Measurements from ENCODE around the gene BCHE. TPM values are rescaled to one million over a fixed set of nuclear protein-coding genes. Genes with fewer than 3 reads are reported as not detected.

The BCHE gene
- total RNA-seq, 4 donors from 2014 or later = 4.5 to 6.8 (median 6.0) TPM

DNA sequence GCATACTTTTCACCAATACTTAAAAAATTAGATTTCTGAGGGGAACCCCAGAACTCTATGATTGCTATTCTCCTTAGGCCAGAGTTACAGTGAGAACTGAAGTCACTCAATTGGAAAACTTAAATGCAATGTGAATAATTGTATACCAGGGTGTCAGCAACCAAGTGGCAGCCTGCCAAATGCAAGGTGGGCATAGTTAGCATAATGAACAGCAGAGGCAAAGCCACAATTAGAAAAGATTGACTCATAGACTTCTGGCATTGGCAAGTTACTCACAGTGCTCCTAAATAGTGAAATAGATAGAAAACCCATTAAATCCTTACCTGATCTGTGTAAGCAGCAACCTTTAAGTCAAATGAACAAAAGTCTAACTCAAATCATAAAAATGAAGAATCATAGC, 94.9 kb downstream of the BCHE start:
- TF ChIP-seq POLR2A (IDR thresholded peaks at IDR 0.05) = no peak
- TF ChIP-seq, protein P1, sequence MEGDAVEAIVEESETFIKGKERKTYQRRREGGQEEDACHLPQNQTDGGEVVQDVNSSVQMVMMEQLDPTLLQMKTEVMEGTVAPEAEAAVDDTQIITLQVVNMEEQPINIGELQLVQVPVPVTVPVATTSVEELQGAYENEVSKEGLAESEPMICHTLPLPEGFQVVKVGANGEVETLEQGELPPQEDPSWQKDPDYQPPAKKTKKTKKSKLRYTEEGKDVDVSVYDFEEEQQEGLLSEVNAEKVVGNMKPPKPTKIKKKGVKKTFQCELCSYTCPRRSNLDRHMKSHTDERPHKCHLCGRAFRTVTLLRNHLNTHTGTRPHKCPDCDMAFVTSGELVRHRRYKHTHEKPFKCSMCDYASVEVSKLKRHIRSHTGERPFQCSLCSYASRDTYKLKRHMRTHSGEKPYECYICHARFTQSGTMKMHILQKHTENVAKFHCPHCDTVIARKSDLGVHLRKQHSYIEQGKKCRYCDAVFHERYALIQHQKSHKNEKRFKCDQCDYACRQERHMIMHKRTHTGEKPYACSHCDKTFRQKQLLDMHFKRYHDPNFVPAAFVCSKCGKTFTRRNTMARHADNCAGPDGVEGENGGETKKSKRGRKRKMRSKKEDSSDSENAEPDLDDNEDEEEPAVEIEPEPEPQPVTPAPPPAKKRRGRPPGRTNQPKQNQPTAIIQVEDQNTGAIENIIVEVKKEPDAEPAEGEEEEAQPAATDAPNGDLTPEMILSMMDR (IDR thresholded peaks at IDR 0.05) = no peak
- no peak overlapping the region for H3K4me3 ChIP-seq (ENCODE audit: low read depth, poor library complexity, severe bottlenecking)
- intact Hi-C loops (cut with DNase I; ENCODE audit: low total_unique reads) = no loop called here
- DNase-seq (ENCODE audit: low spot score in 2 of 2) = no peak

DNA sequence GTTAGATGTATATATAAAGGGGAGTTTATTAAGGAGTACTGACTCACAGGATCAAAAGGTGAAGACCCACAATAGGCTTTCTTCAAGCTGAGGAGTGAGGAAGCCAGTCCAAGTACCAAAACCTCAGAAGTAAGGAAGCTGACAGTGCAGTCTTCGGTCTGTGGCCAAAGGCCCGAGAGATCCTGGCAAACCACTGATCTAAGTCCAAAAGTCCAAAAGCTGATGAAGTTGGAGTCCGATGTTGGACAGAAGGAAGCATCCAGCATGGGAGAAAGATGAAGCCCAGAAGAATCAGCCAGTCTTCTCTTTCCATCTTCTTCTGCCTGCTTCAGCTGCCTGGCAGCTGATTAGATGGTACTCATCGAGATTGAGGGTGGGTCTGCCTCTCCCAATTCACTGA, 107.5 kb downstream of the BCHE start:
- WGBS, 2 donors = 70 to 72% methylated on average over 4 of the region's 4 CpGs
- no peak for DNase-seq (ENCODE audit: low spot score in 2 of 2)
- TF ChIP-seq, protein P1 (IDR thresholded peaks at IDR 0.05) = no peak
- TF ChIP-seq POLR2A (IDR thresholded peaks at IDR 0.05) = no peak
- intact Hi-C loops (cut with DNase I; ENCODE audit: low total_unique reads) = no loop called here
- no peak overlapping the region for H3K4me3 ChIP-seq (ENCODE audit: low read depth, poor library complexity, severe bottlenecking)

DNA sequence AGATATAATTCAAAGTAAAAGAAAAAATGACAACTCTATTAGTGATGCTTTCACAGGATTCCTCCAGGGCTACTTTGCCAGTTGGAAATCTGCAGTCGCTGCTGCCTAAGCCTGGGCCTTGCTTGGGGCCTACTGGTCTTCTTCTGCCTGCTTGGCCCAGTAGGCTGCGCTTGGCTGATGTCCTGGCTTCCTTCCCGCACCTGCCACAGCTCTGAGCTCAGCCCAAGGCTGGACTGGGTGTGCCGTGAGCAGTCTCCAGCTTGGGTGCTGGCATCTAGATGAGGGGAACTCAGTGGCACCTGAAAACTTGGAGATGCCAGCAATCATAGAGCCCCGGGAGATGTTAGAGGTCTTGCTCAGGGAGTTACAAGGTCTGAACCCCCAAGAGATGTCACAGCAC, 108.3 kb downstream of the BCHE start:
- H3K4me3 ChIP-seq (ENCODE audit: low read depth, poor library complexity, severe bottlenecking) = no peak overlapping the region
- intact Hi-C loops (cut with DNase I; ENCODE audit: low total_unique reads) = no loop called here
- DNase-seq (ENCODE audit: low spot score in 2 of 2) = no peak
- TF ChIP-seq, protein P1 (IDR thresholded peaks at IDR 0.05) = no peak
- no peak for TF ChIP-seq POLR2A (IDR thresholded peaks at IDR 0.05)
- WGBS, 2 donors = 66 to 68% methylated on average over 5 of the region's 5 CpGs

DNA sequence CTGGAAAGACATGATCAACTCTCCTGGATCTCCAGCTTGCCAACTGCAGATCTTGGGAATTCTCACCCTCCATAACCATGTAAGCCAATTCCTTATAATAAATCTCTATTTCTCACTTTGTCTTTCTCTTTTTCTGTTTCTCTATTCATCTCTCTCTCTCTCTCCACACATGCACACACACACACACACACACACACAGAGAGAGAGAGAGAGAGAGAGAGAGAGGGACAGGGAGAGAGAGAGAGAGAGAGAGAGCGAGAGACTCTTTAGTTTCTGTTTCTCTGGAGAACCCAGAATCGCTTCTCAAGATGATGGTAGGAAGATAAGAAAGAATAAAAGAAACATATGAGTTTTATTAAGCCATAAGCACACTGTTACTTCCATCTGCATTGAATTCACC, 111.9 kb downstream of the BCHE start:
- DNase-seq (ENCODE audit: low spot score in 2 of 2) = no peak
- no peak for TF ChIP-seq POLR2A (IDR thresholded peaks at IDR 0.05)
- TF ChIP-seq, protein P1 (IDR thresholded peaks at IDR 0.05) = no peak
- H3K4me3 ChIP-seq (ENCODE audit: low read depth, poor library complexity, severe bottlenecking) = no peak overlapping the region
- 58 to 70% methylated on average over 2 of the region's 2 CpGs for WGBS, 2 donors
- intact Hi-C loops (cut with DNase I; ENCODE audit: low total_unique reads) = no loop called here

All from lower leg skin (tissue), 4 donors.